GM23338 (cell line): ENCODE results near the gene ADAMTS4. TPM values are rescaled to one million over a fixed set of nuclear protein-coding genes. Genes with fewer than 3 reads are reported as not detected.

Experiments
- ATAC-seq: fragments of 200-7000 bp; cut with Tn5 transposase; 3 replicates; pipeline ENCODE4 v1.9.1; 2020
- DNase-seq: peaks from one replicate; pipeline ENCODE4 v3.0.0-alpha.2; 2015; ENCODE audit warnings: low spot score
- H2AFZ ChIP-seq: fragments of 200-600 bp; sonication (generic); 2 replicates; pipeline ENCODE4 v1.8.0; 2016; ENCODE audit warnings: antibody characterized with exemption, mild to moderate bottlenecking, moderate library complexity
- H3F3A ChIP-seq: fragments of 200-600 bp; sonication (generic); replicated peaks from 2 replicates; pipeline ENCODE4 v1.8.0; 2017; ENCODE audit warnings: antibody characterized with exemption, mixed run types, low read depth
- H3K27ac ChIP-seq: fragments of 200-600 bp; sonication (generic); 2 replicates; pipeline ENCODE4 v1.6.1; 2016; ENCODE audit warnings: low read depth
- H3K27me3 ChIP-seq: fragments of 200-600 bp; sonication (generic); 2 replicates; pipeline ENCODE4 v1.8.0; 2016; ENCODE audit warnings: mild to moderate bottlenecking, mixed run types, moderate library complexity; ENCODE audit not compliant: insufficient read depth
- H3K36me3 ChIP-seq: fragments of 200-600 bp; sonication (generic); 2 replicates; pipeline ENCODE4 v1.8.0; 2016; ENCODE audit warnings: mild to moderate bottlenecking; ENCODE audit not compliant: insufficient read depth
- H3K4me1 ChIP-seq: fragments of 200-600 bp; sonication (generic); 2 replicates; pipeline ENCODE4 v1.8.0; 2016; ENCODE audit warnings: mild to moderate bottlenecking, moderate library complexity; ENCODE audit not compliant: insufficient read depth
- H3K4me2 ChIP-seq: fragments of 200-600 bp; sonication (generic); 2 replicates; pipeline ENCODE4 v1.7.1; 2017; ENCODE audit warnings: mixed run types
- H3K4me3 ChIP-seq: fragments of 200-600 bp; sonication (generic); 2 replicates; pipeline ENCODE4 v1.6.1; 2016; ENCODE audit warnings: mixed run types
- H3K79me2 ChIP-seq: fragments of 200-600 bp; sonication (generic); replicated peaks from 2 replicates; pipeline ENCODE4 v1.8.0; 2017; ENCODE audit warnings: mild to moderate bottlenecking; ENCODE audit not compliant: insufficient read depth
- H3K9me2 ChIP-seq: fragments of 200-600 bp; sonication (generic); 2 replicates; pipeline ENCODE4 v1.8.0; 2017; ENCODE audit not compliant: insufficient read depth
- H4K20me1 ChIP-seq: fragments of 200-600 bp; sonication (generic); replicated peaks from 2 replicates; pipeline ENCODE4 v1.8.0; 2017; ENCODE audit warnings: mild to moderate bottlenecking; ENCODE audit not compliant: insufficient read depth
- H3K27ac Mint-ChIP-seq: 2 replicates; pipeline ENCODE4 v1.8.0; 2020; ENCODE audit warnings: inconsistent platforms, mild to moderate bottlenecking, moderate library complexity, mixed read lengths
- H3K27me3 Mint-ChIP-seq: 3 replicates; pipeline ENCODE4 v1.8.0; 2022; ENCODE audit warnings: low read depth, mild to moderate bottlenecking, moderate library complexity, mixed read lengths, inconsistent platforms; ENCODE audit not compliant: insufficient read depth, poor library complexity
- H3K36me3 Mint-ChIP-seq: 3 replicates; pipeline ENCODE4 v1.8.0; 2021; ENCODE audit warnings: low read depth, mild to moderate bottlenecking, inconsistent platforms, moderate library complexity, mixed read lengths
- H3K4me1 Mint-ChIP-seq: 3 replicates; pipeline ENCODE4 v1.8.0; 2020; ENCODE audit warnings: mild to moderate bottlenecking, inconsistent platforms, mixed read lengths
- H3K4me3 Mint-ChIP-seq: 3 replicates; pipeline ENCODE4 v1.8.0; 2021; ENCODE audit warnings: moderate library complexity, mild to moderate bottlenecking, inconsistent platforms, mixed read lengths
- H3K9me3 Mint-ChIP-seq: 3 replicates; pipeline ENCODE4 v1.8.0; 2020; ENCODE audit warnings: moderate library complexity, mild to moderate bottlenecking, inconsistent platforms, mixed read lengths
- CREB1 ChIP-seq: fragments of 250-450 bp; sonication (Bioruptor Pico); IDR thresholded peaks from 2 replicates; pipeline ENCODE4 v1.5.0; 2020; ENCODE audit warnings: low read depth, mild to moderate bottlenecking, moderate library complexity
- EZH2 ChIP-seq: fragments of 200-600 bp; sonication (generic); IDR thresholded peaks from one replicate; pipeline ENCODE4 v1.8.0; 2017; ENCODE audit warnings: antibody characterized with exemption, mild to moderate bottlenecking, low read depth; ENCODE audit not compliant: unreplicated experiment
- JUNB ChIP-seq: IDR thresholded peaks from one replicate; pipeline ENCODE4 v1.6.1; 2016; ENCODE audit warnings: antibody characterized with exemption; ENCODE audit not compliant: unreplicated experiment
- NANOG ChIP-seq: IDR thresholded peaks from 2 replicates; pipeline ENCODE4 v1.6.1; 2016; ENCODE audit warnings: antibody characterized with exemption, borderline replicate concordance
- POLR2AphosphoS5 ChIP-seq: IDR thresholded peaks from 2 replicates; pipeline ENCODE4 v1.6.1; 2016; ENCODE audit warnings: antibody characterized with exemption, low read depth
- ZNF114 ChIP-seq: fragments of 250-450 bp; sonication (Bioruptor Pico); IDR thresholded peaks from 2 replicates; pipeline ENCODE4 v1.5.0; 2020; ENCODE audit warnings: mild to moderate bottlenecking, moderate library complexity
- ZNF331 ChIP-seq: fragments of 250-450 bp; sonication (Bioruptor Pico); IDR thresholded peaks from 2 replicates; pipeline ENCODE4 v1.5.0; 2020; ENCODE audit warnings: low read depth, mild to moderate bottlenecking, moderate library complexity
- polyA plus RNA-seq: library from polyadenylated mRNA; unstranded; fragments of >200 nt; fragmentation: Nextera tagmentation; extraction: Ambion mirVana; gene quantifications from 2 replicates; pipeline ENCODE4 v1.2.1, GENCODE V29; 2016
- total RNA-seq: library from RNA; depleted of rRNA; stranded (reverse); fragments of >200 nt; shearing (Covaris generic); gene quantifications from 2 replicates; pipeline ENCODE4 v1.2.3, GENCODE V29; 2014
- TF ChIP-seq, protein P1 (sequence below): fragments of 250-450 bp; sonication (Bioruptor Pico); IDR thresholded peaks from 2 replicates; pipeline ENCODE4 v1.5.0; 2020; ENCODE audit warnings: mild to moderate bottlenecking, moderate library complexity
- TF ChIP-seq, protein P2 (sequence below), 2 experiments: fragments of 200-600 bp in 1 of 2; sonication (generic) in 1 of 2; conservative IDR thresholded peaks; 2 replicates each; pipeline versions ENCODE4 v1.5.1 to v1.6.1; 2016 to 2017; ENCODE audit warnings: antibody characterized with exemption in 2 of 2, low read depth in 2 of 2, mild to moderate bottlenecking in 2 of 2, moderate library complexity in 1 of 2

Gene ADAMTS4
- total and polyA plus RNA-seq, 2 experiments from 2014 or later = 1.3 to 5.2 TPM

DNA sequence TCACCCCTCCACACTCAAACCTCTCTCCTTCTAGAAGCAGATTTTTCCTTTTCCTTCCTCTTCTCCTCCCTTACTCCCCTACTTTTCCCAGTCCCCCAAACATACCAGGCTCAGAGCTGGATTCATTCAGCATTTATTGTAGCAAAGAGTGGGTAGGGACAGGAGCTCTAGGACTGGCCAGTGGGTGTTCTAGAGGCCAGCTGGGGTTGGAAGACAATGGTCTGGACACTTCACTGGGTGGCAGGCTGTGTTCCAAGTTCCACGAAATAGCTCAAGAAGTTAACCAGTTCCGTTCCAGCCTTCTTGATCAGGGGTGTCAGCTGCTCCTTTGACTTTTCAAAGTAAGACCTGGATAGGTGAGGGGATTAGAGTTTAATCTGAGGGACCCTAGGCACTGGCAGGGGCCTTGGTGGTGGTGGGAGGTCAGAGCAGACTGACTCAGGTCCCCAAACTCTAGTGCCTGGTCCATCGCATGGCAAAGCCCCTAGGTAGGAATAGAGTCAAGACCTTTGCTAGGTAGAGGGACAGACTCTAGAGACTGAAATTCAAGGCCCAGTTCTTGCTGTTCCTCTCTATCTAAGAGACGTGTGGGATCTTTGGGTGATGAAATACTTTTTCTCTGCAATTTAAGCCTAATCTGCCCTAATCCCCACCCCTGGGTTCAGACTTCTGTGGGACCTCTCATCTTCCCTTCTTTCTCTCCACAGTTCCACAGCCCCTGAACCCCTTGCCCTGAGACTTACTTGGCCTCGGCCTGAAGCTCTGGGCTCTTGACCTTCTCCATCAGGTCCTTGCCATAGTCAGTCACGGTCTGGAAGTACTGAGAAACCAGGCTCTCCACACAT, 23.5 kb upstream of the ADAMTS4 start (continued):
- TF ChIP-seq NANOG = no peak
- TF ChIP-seq POLR2AphosphoS5 = no peak
- TF ChIP-seq EZH2 = no peak
- no peak for TF ChIP-seq CREB1 (CRISPR knock-in tag)
- TF ChIP-seq, protein P1, sequence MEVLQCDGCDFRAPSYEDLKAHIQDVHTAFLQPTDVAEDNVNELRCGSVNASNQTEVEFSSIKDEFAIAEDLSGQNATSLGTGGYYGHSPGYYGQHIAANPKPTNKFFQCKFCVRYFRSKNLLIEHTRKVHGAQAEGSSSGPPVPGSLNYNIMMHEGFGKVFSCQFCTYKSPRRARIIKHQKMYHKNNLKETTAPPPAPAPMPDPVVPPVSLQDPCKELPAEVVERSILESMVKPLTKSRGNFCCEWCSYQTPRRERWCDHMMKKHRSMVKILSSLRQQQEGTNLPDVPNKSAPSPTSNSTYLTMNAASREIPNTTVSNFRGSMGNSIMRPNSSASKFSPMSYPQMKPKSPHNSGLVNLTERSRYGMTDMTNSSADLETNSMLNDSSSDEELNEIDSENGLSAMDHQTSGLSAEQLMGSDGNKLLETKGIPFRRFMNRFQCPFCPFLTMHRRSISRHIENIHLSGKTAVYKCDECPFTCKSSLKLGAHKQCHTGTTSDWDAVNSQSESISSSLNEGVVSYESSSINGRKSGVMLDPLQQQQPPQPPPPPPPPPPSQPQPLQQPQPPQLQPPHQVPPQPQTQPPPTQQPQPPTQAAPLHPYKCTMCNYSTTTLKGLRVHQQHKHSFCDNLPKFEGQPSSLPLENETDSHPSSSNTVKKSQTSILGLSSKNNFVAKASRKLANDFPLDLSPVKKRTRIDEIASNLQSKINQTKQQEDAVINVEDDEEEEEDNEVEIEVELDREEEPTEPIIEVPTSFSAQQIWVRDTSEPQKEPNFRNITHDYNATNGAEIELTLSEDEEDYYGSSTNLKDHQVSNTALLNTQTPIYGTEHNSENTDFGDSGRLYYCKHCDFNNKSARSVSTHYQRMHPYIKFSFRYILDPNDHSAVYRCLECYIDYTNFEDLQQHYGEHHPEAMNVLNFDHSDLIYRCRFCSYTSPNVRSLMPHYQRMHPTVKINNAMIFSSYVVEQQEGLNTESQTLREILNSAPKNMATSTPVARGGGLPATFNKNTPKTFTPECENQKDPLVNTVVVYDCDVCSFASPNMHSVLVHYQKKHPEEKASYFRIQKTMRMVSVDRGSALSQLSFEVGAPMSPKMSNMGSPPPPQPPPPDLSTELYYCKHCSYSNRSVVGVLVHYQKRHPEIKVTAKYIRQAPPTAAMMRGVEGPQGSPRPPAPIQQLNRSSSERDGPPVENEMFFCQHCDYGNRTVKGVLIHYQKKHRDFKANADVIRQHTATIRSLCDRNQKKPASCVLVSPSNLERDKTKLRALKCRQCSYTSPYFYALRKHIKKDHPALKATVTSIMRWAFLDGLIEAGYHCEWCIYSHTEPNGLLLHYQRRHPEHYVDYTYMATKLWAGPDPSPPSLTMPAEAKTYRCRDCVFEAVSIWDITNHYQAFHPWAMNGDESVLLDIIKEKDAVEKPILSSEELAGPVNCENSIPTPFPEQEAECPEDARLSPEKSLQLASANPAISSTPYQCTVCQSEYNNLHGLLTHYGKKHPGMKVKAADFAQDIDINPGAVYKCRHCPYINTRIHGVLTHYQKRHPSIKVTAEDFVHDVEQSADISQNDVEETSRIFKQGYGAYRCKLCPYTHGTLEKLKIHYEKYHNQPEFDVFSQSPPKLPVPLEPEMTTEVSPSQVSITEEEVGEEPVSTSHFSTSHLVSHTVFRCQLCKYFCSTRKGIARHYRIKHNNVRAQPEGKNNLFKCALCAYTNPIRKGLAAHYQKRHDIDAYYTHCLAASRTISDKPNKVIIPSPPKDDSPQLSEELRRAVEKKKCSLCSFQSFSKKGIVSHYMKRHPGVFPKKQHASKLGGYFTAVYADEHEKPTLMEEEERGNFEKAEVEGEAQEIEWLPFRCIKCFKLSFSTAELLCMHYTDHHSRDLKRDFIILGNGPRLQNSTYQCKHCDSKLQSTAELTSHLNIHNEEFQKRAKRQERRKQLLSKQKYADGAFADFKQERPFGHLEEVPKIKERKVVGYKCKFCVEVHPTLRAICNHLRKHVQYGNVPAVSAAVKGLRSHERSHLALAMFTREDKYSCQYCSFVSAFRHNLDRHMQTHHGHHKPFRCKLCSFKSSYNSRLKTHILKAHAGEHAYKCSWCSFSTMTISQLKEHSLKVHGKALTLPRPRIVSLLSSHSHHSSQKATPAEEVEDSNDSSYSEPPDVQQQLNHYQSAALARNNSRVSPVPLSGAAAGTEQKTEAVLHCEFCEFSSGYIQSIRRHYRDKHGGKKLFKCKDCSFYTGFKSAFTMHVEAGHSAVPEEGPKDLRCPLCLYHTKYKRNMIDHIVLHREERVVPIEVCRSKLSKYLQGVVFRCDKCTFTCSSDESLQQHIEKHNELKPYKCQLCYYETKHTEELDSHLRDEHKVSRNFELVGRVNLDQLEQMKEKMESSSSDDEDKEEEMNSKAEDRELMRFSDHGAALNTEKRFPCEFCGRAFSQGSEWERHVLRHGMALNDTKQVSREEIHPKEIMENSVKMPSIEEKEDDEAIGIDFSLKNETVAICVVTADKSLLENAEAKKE (CRISPR knock-in tag) = no peak

DNA sequence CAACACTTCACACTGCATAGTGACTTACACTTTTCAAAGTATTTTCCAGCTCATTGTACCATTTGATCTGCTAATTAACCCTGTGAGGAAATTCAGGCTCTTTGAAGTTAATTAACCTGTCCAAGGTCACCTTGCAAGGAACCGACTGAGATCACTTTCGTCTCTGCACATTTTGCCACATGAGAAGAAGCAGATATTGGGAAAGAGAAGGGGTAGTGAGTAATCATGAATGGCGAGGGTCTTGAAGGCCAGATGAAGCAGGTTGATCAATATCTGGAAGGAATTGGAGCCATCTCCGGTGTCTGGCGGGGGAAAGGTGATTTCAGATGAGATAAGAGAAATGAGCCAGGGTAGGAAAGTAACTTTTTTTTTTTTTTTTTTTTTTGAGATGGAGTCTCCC, 21.1 kb upstream of the ADAMTS4 start:
- DNase-seq = no peak
- Histone ChIP-seq H3K9me2 (no peaks in the 10 kb centered on the region), H3F3A (0 out of 2 replicates have a peak, but pooled peaks cover 3% of the 10 kb centered on the region), H3K27me3 (no peaks in the 10 kb centered on the region), H4K20me1 (no peaks in the 10 kb centered on the region), H3K4me2 (no peak overlapping the region), H2AFZ (no peak overlapping the region), H3K79me2 (no peaks in the 10 kb centered on the region), H3K4me1 (peaks cover 22% of the 10 kb centered on the region), H3K36me3 (no peaks in the 10 kb centered on the region), H3K4me3 (no peak overlapping the region), H3K27ac (no peak overlapping the region)
- Mint-ChIP-seq H3K36me3 (peaks cover 4% of the 10 kb centered on the region; the same call in 2 of the 3 replicates), H3K27ac (no peak overlapping the region), H3K27me3 (peaks cover 15% of the 10 kb centered on the region), H3K4me1 (peaks cover 34% of the 10 kb centered on the region), H3K9me3 (no peaks in the 10 kb centered on the region; the same call in 2 of the 3 replicates), H3K4me3 (no peak overlapping the region)
- ATAC-seq = no peak
- TF ChIP-seq NANOG (no peak), CREB1 (CRISPR knock-in tag) (no peak), JUNB (no peak), ZNF331 (CRISPR knock-in tag) (no peak), POLR2AphosphoS5 (no peak), ZNF114 (CRISPR knock-in tag) (no peak)
- TF ChIP-seq, protein P2, sequence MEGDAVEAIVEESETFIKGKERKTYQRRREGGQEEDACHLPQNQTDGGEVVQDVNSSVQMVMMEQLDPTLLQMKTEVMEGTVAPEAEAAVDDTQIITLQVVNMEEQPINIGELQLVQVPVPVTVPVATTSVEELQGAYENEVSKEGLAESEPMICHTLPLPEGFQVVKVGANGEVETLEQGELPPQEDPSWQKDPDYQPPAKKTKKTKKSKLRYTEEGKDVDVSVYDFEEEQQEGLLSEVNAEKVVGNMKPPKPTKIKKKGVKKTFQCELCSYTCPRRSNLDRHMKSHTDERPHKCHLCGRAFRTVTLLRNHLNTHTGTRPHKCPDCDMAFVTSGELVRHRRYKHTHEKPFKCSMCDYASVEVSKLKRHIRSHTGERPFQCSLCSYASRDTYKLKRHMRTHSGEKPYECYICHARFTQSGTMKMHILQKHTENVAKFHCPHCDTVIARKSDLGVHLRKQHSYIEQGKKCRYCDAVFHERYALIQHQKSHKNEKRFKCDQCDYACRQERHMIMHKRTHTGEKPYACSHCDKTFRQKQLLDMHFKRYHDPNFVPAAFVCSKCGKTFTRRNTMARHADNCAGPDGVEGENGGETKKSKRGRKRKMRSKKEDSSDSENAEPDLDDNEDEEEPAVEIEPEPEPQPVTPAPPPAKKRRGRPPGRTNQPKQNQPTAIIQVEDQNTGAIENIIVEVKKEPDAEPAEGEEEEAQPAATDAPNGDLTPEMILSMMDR (conservative IDR thresholded peaks at IDR 0.05; ENCODE audit: low read depth in 2 of 2) = no peak
